WTC11 (cell line): ENCODE measurements around the gene ERCC8. TPM values are rescaled to one million over a fixed set of nuclear protein-coding genes. Genes with fewer than 3 reads are reported as not detected.

Experiments used
- ATAC-seq: fragments of 200-7000 bp; cut with Tn5 transposase; 2 replicates; pipeline ENCODE4 v1.10.0; 2021; ENCODE audit warnings: mild to moderate bottlenecking, moderate library complexity
- CTCF ChIA-PET: fragments of 300-600 bp; sonication (Branson Sonifier 250); formaldehyde crosslinking; loops from one replicate; lab custom pipeline; 2021; ENCODE audit warnings: antibody characterized with exemption; lab: Charles Lee
- POLR2A ChIA-PET: fragments of 350-600 bp; sonication (Branson Sonifier 250); formaldehyde crosslinking; loops from one replicate; lab custom pipeline; 2021; ENCODE audit warnings: antibody characterized with exemption; lab: Charles Lee
- DNase-seq: peaks from one replicate; pipeline ENCODE4 v3.0.0; 2021; ENCODE audit warnings: low spot score
- H3K27ac Mint-ChIP-seq: 2 replicates; pipeline ENCODE4 v1.8.0; 2021; ENCODE audit warnings: mixed read lengths
- H3K27me3 Mint-ChIP-seq: 2 replicates; pipeline ENCODE4 v1.8.0; 2021; ENCODE audit warnings: low read depth, mild to moderate bottlenecking, moderate library complexity, mixed read lengths
- H3K36me3 Mint-ChIP-seq: 2 replicates; pipeline ENCODE4 v1.8.0; 2021; ENCODE audit warnings: mixed read lengths
- H3K4me1 Mint-ChIP-seq: 2 replicates; pipeline ENCODE4 v1.8.0; 2022; ENCODE audit warnings: mixed read lengths
- H3K4me3 Mint-ChIP-seq: 2 replicates; pipeline ENCODE4 v1.8.0; 2021; ENCODE audit warnings: mild to moderate bottlenecking, moderate library complexity, mixed read lengths
- H3K9me3 Mint-ChIP-seq: 2 replicates; pipeline ENCODE4 v1.8.0; 2021; ENCODE audit warnings: mixed read lengths
- CBFB ChIP-seq: sonication (generic); formaldehyde crosslinking; IDR thresholded peaks from 2 replicates; pipeline ENCODE4 v1.8.1; 2022; ENCODE audit warnings: mild to moderate bottlenecking, low read depth, missing genetic modification reagents
- FOXK1 ChIP-seq: sonication (generic); formaldehyde crosslinking; IDR thresholded peaks from 2 replicates; pipeline ENCODE4 v1.8.0; 2022; ENCODE audit warnings: mild to moderate bottlenecking, moderate library complexity, missing genetic modification reagents
- HMGA2 ChIP-seq: fragments of 250-450 bp; sonication (Bioruptor Pico); IDR thresholded peaks from 2 replicates; pipeline ENCODE4 v1.4.0; 2021; ENCODE audit warnings: mild to moderate bottlenecking, moderate library complexity
- JUN ChIP-seq: sonication (generic); formaldehyde crosslinking; IDR thresholded peaks from 2 replicates; pipeline ENCODE4 v1.8.0; 2023; ENCODE audit warnings: mild to moderate bottlenecking, missing genetic modification reagents
- KAT7 ChIP-seq: sonication (generic); formaldehyde crosslinking; IDR thresholded peaks from 2 replicates; pipeline ENCODE4 v1.8.1; 2023; ENCODE audit warnings: missing genetic modification reagents, mild to moderate bottlenecking, borderline replicate concordance
- NFATC4 ChIP-seq: fragments of 250-450 bp; sonication (Bioruptor Pico); IDR thresholded peaks from 2 replicates; pipeline ENCODE4 v1.9.0; 2021; ENCODE audit warnings: mild to moderate bottlenecking
- SOX15 ChIP-seq: fragments of 250-450 bp; sonication (Bioruptor Pico); IDR thresholded peaks from 2 replicates; pipeline ENCODE4 v1.9.0; 2021; ENCODE audit warnings: mild to moderate bottlenecking
- SP1 ChIP-seq: sonication (generic); formaldehyde crosslinking; conservative IDR thresholded peaks from 2 replicates; pipeline ENCODE4 v1.8.1; 2022; ENCODE audit warnings: missing genetic modification reagents
- TEAD1 ChIP-seq: sonication (generic); formaldehyde crosslinking; IDR thresholded peaks from 2 replicates; pipeline ENCODE4 v1.8.0; 2022; ENCODE audit warnings: mild to moderate bottlenecking, missing genetic modification reagents
- ZNF121 ChIP-seq: sonication (generic); formaldehyde crosslinking; IDR thresholded peaks from 2 replicates; pipeline ENCODE4 v1.8.0; 2023; ENCODE audit warnings: missing genetic modification reagents
- ZNF219 ChIP-seq: sonication (generic); formaldehyde crosslinking; IDR thresholded peaks from 2 replicates; pipeline ENCODE4 v1.8.0; 2023; ENCODE audit warnings: missing genetic modification reagents, mild to moderate bottlenecking, borderline replicate concordance
- ZNF232 ChIP-seq: sonication (generic); formaldehyde crosslinking; IDR thresholded peaks from 2 replicates; pipeline ENCODE4 v1.8.0; 2022; ENCODE audit warnings: mild to moderate bottlenecking, missing genetic modification reagents
- ZNF416 ChIP-seq: fragments of 250-450 bp; sonication (Bioruptor Pico); IDR thresholded peaks from 2 replicates; pipeline ENCODE4 v1.9.0; 2021; ENCODE audit warnings: mild to moderate bottlenecking, inconsistent platforms
- ZNF423 ChIP-seq: fragments of 250-450 bp; sonication (Bioruptor Pico); IDR thresholded peaks from 2 replicates; pipeline ENCODE4 v2.1.2; 2022; ENCODE audit warnings: mild to moderate bottlenecking, moderate library complexity
- total RNA-seq: library from RNA; stranded (reverse); gene quantifications from 3 replicates; pipeline ENCODE4 v1.2.3, GENCODE V29; 2021
- TF ChIP-seq, protein P1 (sequence below): fragments of 250-450 bp; sonication (Bioruptor Pico); IDR thresholded peaks from 2 replicates; pipeline ENCODE4 v1.9.0; 2021; ENCODE audit warnings: mild to moderate bottlenecking
- TF ChIP-seq, protein P2 (sequence below): sonication (generic); formaldehyde crosslinking; IDR thresholded peaks from 2 replicates; pipeline ENCODE4 v1.8.1; 2023; ENCODE audit warnings: mild to moderate bottlenecking, missing genetic modification reagents, moderate library complexity
- TF ChIP-seq, protein P3 (sequence below): fragments of 250-450 bp; sonication (Bioruptor Pico); IDR thresholded peaks from 2 replicates; pipeline ENCODE4 v1.9.0; 2021; ENCODE audit warnings: mild to moderate bottlenecking, borderline replicate concordance
- TF ChIP-seq, protein P4 (sequence below): sonication (generic); formaldehyde crosslinking; IDR thresholded peaks from 2 replicates; pipeline ENCODE4 v1.8.0; 2023; ENCODE audit warnings: missing genetic modification reagents
- TF ChIP-seq, protein P5 (sequence below): sonication (generic); formaldehyde crosslinking; IDR thresholded peaks from 2 replicates; pipeline ENCODE4 v1.8.1; 2023; ENCODE audit warnings: mild to moderate bottlenecking, missing genetic modification reagents, moderate library complexity

Gene ERCC8
- total RNA-seq, 1 experiment from 2014 or later = 14.6 TPM

DNA sequence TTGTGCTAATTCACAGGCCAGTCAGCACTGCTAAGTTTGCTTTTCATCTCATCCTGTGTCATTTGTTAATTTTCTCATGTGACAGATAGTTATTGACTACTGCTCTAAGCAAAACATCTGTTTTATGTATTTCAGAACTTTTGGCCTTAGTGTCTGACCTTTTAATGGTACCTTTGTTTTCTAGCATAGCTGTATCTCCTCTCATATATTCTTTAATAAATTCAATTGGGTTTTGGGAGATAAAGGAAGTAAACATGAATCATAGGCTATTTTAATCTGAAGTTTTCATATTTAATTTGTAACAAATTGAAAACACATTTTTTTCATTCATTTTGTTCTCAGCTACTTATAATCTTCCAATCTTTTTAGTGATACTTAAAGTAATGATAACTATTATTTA is 13.2 kb upstream of the ERCC8 start (continued):
- TF ChIP-seq, protein P1, sequence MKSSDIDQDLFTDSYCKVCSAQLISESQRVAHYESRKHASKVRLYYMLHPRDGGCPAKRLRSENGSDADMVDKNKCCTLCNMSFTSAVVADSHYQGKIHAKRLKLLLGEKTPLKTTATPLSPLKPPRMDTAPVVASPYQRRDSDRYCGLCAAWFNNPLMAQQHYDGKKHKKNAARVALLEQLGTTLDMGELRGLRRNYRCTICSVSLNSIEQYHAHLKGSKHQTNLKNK (CRISPR knock-in tag) = no peak
- TF ChIP-seq HMGA2 (CRISPR knock-in tag) (no peak), KAT7 (CRISPR knock-in tag) (no peak), ZNF416 (CRISPR knock-in tag) (no peak), JUN (no peak)
- TF ChIP-seq, protein P2, sequence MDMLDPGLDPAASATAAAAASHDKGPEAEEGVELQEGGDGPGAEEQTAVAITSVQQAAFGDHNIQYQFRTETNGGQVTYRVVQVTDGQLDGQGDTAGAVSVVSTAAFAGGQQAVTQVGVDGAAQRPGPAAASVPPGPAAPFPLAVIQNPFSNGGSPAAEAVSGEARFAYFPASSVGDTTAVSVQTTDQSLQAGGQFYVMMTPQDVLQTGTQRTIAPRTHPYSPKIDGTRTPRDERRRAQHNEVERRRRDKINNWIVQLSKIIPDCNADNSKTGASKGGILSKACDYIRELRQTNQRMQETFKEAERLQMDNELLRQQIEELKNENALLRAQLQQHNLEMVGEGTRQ = no peak

DNA sequence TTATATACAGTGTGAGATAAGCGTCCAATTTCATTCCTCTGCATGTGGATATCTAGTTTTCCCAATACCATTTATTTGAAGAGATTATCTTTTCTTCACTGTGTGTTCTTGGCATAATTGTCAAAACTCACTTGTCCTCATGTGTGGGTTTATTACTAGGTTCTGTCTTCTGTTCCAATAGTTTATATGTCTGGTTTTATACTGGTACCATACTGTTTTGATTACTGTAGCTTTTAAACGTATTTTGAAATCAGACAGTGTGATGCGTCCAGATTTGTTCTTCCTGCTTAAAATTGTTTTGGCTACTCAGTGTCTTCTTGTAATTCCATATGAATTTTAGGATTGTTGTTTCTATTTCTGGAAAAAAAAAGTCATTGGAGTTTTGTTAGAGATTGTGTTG is 10.4 kb upstream of the ERCC8 start:
- H3K4me3 Mint-ChIP-seq = no peak overlapping the region
- ATAC-seq = no peak
- H3K27me3 Mint-ChIP-seq = no peaks in the 10 kb centered on the region
- peaks cover 16% of the 10 kb centered on the region for H3K9me3 Mint-ChIP-seq
- CTCF ChIA-PET = no interaction called here
- no peak for TF ChIP-seq KAT7 (CRISPR knock-in tag)
- TF ChIP-seq, protein P3, sequence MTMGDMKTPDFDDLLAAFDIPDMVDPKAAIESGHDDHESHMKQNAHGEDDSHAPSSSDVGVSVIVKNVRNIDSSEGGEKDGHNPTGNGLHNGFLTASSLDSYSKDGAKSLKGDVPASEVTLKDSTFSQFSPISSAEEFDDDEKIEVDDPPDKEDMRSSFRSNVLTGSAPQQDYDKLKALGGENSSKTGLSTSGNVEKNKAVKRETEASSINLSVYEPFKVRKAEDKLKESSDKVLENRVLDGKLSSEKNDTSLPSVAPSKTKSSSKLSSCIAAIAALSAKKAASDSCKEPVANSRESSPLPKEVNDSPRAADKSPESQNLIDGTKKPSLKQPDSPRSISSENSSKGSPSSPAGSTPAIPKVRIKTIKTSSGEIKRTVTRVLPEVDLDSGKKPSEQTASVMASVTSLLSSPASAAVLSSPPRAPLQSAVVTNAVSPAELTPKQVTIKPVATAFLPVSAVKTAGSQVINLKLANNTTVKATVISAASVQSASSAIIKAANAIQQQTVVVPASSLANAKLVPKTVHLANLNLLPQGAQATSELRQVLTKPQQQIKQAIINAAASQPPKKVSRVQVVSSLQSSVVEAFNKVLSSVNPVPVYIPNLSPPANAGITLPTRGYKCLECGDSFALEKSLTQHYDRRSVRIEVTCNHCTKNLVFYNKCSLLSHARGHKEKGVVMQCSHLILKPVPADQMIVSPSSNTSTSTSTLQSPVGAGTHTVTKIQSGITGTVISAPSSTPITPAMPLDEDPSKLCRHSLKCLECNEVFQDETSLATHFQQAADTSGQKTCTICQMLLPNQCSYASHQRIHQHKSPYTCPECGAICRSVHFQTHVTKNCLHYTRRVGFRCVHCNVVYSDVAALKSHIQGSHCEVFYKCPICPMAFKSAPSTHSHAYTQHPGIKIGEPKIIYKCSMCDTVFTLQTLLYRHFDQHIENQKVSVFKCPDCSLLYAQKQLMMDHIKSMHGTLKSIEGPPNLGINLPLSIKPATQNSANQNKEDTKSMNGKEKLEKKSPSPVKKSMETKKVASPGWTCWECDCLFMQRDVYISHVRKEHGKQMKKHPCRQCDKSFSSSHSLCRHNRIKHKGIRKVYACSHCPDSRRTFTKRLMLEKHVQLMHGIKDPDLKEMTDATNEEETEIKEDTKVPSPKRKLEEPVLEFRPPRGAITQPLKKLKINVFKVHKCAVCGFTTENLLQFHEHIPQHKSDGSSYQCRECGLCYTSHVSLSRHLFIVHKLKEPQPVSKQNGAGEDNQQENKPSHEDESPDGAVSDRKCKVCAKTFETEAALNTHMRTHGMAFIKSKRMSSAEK (CRISPR knock-in tag) = no peak
- TF ChIP-seq CBFB (CRISPR knock-in tag) = no peak
- TF ChIP-seq ZNF423 (CRISPR knock-in tag) = no peak
- TF ChIP-seq, protein P4, sequence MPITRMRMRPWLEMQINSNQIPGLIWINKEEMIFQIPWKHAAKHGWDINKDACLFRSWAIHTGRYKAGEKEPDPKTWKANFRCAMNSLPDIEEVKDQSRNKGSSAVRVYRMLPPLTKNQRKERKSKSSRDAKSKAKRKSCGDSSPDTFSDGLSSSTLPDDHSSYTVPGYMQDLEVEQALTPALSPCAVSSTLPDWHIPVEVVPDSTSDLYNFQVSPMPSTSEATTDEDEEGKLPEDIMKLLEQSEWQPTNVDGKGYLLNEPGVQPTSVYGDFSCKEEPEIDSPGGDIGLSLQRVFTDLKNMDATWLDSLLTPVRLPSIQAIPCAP (CRISPR knock-in tag) = no peak
- no peak for TF ChIP-seq SOX15 (CRISPR knock-in tag)
- TF ChIP-seq, all 79 proteins: peak for 0
- Mint-ChIP-seq H3K36me3 (peaks cover 11% of the 10 kb centered on the region; the same call in 1 of the 2 replicates), H3K27ac (no peak overlapping the region), H3K4me1 (peaks cover 5% of the 10 kb centered on the region; the same call in 1 of the 2 replicates)
- no peak for DNase-seq
- POLR2A ChIA-PET = no interaction called here

DNA sequence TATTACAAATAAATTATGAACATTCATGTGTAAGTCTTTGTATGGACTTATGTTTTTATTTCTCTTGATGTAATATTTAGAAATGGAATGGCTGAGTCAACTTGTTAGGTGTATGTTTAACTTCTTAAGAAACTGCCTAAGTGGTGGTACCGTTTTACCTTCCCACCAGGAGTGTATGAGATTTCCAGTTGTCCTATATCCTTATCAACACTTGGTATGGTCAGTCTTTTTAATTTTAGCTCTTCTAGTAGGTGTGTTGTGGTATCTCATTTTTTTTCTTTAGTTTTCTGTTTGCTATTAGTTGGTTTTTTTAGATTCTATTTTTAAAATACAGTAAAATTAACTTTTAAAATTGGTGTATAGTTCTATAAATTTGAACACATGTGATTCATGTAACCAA is 3.9 kb upstream of the ERCC8 start:
- H3K27me3 Mint-ChIP-seq = peaks cover 9% of the 10 kb centered on the region
- TF ChIP-seq, protein P2 = no peak
- TF ChIP-seq ZNF219 (CRISPR knock-in tag) = no peak
- TF ChIP-seq ZNF232 = no peak
- no peak for TF ChIP-seq NFATC4 (CRISPR knock-in tag)
- TF ChIP-seq SP1 (CRISPR knock-in tag) = no peak
- TF ChIP-seq TEAD1 (CRISPR knock-in tag) = no peak
- TF ChIP-seq, protein P3 (CRISPR knock-in tag) = no peak
- no peak for TF ChIP-seq ZNF121
- TF ChIP-seq, protein P5, sequence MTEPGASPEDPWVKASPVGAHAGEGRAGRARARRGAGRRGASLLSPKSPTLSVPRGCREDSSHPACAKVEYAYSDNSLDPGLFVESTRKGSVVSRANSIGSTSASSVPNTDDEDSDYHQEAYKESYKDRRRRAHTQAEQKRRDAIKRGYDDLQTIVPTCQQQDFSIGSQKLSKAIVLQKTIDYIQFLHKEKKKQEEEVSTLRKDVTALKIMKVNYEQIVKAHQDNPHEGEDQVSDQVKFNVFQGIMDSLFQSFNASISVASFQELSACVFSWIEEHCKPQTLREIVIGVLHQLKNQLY (CRISPR knock-in tag) = no peak
- no peak for TF ChIP-seq FOXK1 (CRISPR knock-in tag)
- TF ChIP-seq HMGA2 (CRISPR knock-in tag) = no peak
- TF ChIP-seq, all 79 proteins: peak for 0
- ATAC-seq = no peak
- H3K4me1 Mint-ChIP-seq = peaks cover 11% of the 10 kb centered on the region
- ChIA-PET CTCF (no interaction called here), POLR2A (no interaction called here)
- H3K27ac Mint-ChIP-seq = no peak overlapping the region; the same call in 1 of the 2 replicates
- no peak overlapping the region for H3K4me3 Mint-ChIP-seq
- H3K9me3 Mint-ChIP-seq = peaks cover 4% of the 10 kb centered on the region; the same call in 1 of the 2 replicates
- no peak for DNase-seq
- H3K36me3 Mint-ChIP-seq = 0 out of 2 replicates have a peak, but pooled peaks cover 3% of the 10 kb centered on the region
